Heart left ventricle (tissue), 16 donors: Measurements from ENCODE around the gene PCGF3. TPM values are rescaled to one million over a fixed set of nuclear protein-coding genes. Genes with fewer than 3 reads are reported as not detected.

ENCODE experiments used
- ATAC-seq, 4 donors: fragments of 200-7000 bp; cut with Tn5 transposase; one replicate each; pipeline ENCODE4 v1.9.1; 2020 to 2022; ENCODE audit warnings: moderate library complexity in 4 of 4, mild to moderate bottlenecking in 3 of 4, moderate number of reproducible peaks in 1 of 4
- DNase-seq, 5 donors: peaks; one replicate each; pipeline ENCODE4 v3.0.0-alpha.2; 2020
- H3K27ac ChIP-seq, 12 donors: fragments of 200-600 bp; sonication (generic) in 4 of 12; one replicate each; pipeline versions ENCODE4 v1.5.0 to v1.8.0; 2016 to 2022; ENCODE audit warnings: mild to moderate bottlenecking in 2 of 12
- H3K27me3 ChIP-seq, 9 donors: fragments of 200-600 bp; sonication (generic) in 2 of 9; one replicate each; pipeline versions ENCODE4 v1.5.1 to v1.8.0; 2016 to 2022; ENCODE audit warnings: mild to moderate bottlenecking in 3 of 9
- H3K36me3 ChIP-seq, 9 donors: fragments of 200-600 bp; sonication (generic) in 2 of 9; one replicate each; pipeline versions ENCODE4 v1.5.0 to v1.8.0; 2018 to 2022; ENCODE audit warnings: mild to moderate bottlenecking in 2 of 9
- H3K4me1 ChIP-seq, 12 donors: fragments of 200-600 bp; sonication (generic) in 4 of 12; one replicate each; pipeline versions ENCODE4 v1.5.0 to v1.8.0; 2016 to 2022; ENCODE audit warnings: mild to moderate bottlenecking in 3 of 12
- H3K4me3 ChIP-seq, 12 donors: fragments of 200-600 bp; sonication (generic) in 4 of 12; one replicate each; pipeline versions ENCODE4 v1.5.0 to v1.8.0; 2017 to 2022; ENCODE audit warnings: mild to moderate bottlenecking in 9 of 12, moderate library complexity in 4 of 12
- H3K9me3 ChIP-seq, 12 donors: fragments of 200-600 bp; sonication (generic) in 4 of 12; one replicate each; pipeline versions ENCODE4 v1.5.0 to v1.8.0; 2016 to 2022; ENCODE audit warnings: mild to moderate bottlenecking in 1 of 12
- POLR2A ChIP-seq, 2 donors: fragments of 450-650 bp; IDR thresholded peaks; one replicate each; pipeline ENCODE4 v1.6.1; 2017; ENCODE audit warnings: antibody characterized with exemption in 2 of 2, mild to moderate bottlenecking in 2 of 2, moderate library complexity in 2 of 2
- WGBS, 4 donors: extraction: QIAGEN DNeasy Blood & Tissue Kit in 2 of 4; methylation state at CpG; one replicate each; pipeline versions ENCODE4 v1.1.5 to v1.1.7; 2013 to 2018; 5-methylcytosine and 5-hydroxymethylcytosine counted together
- intact Hi-C, 10 donors: fragments of 100-400 bp; cut with DNase I; formaldehyde crosslinking; loops; one replicate each; pipeline versions ENCODE4 v1.11.1 to v1.14.2; 2022
- polyA plus RNA-seq, 2 donors: library from polyadenylated mRNA; stranded (reverse); fragments of 200-250 nt; gene quantifications; one replicate each; pipeline ENCODE4 v1.2.3, GENCODE V29; 2013
- total RNA-seq, 9 donors: library from RNA; depleted of rRNA in 2 of 9; stranded (reverse); fragments of >200 nt in 2 of 9; fragmentation: NEBNext Ultra II Directional in 3 of 9; extraction: Animal tissue kit (Norgen Biotek cat#: 25700) in 3 of 9; gene quantifications; one replicate each; pipeline versions ENCODE4 v1.1.0 to v1.2.4, GENCODE V29; 2016 to 2023
- TF ChIP-seq, protein P1 (sequence below), 12 donors: fragments of 200-600 bp; sonication (generic) in 4 of 12; IDR thresholded peaks; one replicate each; pipeline versions ENCODE4 v1.5.0 to v1.8.0; 2018 to 2022; ENCODE audit warnings: antibody characterized with exemption in 12 of 12, mild to moderate bottlenecking in 5 of 12
- donor health status: ischemic (EF 13 %, LVEDD 7.1; RV severe dilation, severe dysfunction).
- donor health status: healthy with polysubstance abuse.
- donor health status: DM: no; HTN: yes; CAD: no.
- donor health status: DM: no; HTN: no; CAD: no.
- donor health status: ischemic (EF 25% LVEDD 6.9; RV normal size, moderate dysfunction).
- donor health status: ischemic (EF 25% LVEDD 5.7; RV mildly dilated, moderate dysfunction).
- donor health status: healthy.
- donor health status: DM: yes; HTN: yes; CAD: no.
- donor health status: ischemic (EF 35%, LVEDD 5.7; RV mildly dilated, moderate dysfunction).
- donor health status: nonischemic (EF 11% LVEDD 7.7; RV severe dilation, severe dysfunction).
- donor health status: DM: yes; HTN: yes; CAD: no.
- donor health status: PGD.
- donor health status: ischemic (EF 29% LVEDD 5.4; RV normal size, mild dysfunction).
- donor health status: nonischemic (EF 23%, LVEDD 6.1; RV moderate dilation, normal function).

PCGF3 gene
- total and polyA plus RNA-seq, 11 donors, result 16.2 to 45.7 (median 22.5) TPM

DNA sequence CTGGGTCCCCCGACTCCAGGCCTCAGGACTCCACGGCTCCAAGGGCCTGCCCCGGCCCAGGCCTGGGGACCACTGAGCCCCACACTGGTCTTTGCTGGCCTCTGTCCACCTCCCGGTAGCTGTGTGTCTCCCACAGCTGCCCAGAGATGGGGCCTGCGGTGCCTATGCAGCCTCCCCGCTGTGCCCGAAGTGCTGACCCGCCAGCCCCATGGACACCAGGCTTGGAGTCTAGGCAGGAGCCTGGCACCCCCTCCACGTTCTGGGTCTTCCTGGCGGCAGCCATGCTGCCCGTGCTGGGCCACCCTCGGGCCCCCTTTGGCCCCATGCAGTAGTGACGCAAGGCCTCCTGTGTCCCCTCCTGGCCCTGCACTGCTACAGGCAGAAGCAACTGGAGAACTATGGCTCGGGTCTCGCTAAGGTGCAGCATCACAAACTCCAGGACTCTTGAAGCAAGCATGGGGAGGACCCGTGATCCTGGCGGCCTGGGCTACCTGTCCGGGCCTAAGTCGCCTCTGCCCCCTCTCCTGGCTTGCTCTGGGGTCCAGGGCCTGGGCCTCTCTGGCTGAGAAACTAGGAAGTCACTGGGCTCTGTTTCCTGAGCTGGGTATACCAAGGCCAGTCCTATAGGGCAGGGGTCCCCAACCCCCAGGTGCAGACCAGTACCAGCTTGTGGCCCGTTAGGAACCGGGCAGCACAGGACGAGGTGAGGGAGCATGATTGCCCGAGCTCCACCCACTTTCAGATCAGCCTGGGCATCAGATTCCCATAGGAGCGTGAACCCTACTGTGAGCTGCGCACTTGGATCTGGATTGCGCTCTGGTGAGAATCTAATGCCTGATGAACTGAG is 30.4 kb upstream of the PCGF3 start:
- ATAC-seq (peak in 3 of 4 donors; percentile 4 to 15 (median 6)), DNase-seq (peak in 2 of 5 donors; percentile 43 to 44)
- H3K9me3 ChIP-seq, result no peaks in the 10 kb centered on the region
- H3K36me3 ChIP-seq, result peaks cover 0 to 29% (median 26%) of the 10 kb centered on the region in 9 donors
- H3K27me3 ChIP-seq, result no peaks in the 10 kb centered on the region
- peaks cover 6 to 32% (median 19%) of the 10 kb centered on the region in 12 donors for H3K4me1 ChIP-seq
- WGBS, 4 donors, result 64 to 70% (median 66%) methylated on average over 13 to 26 of the region's 26 CpGs
- peak overlapping the region; percentile 83 to 98 (median 93) for H3K27ac ChIP-seq
- TF ChIP-seq, protein P1, sequence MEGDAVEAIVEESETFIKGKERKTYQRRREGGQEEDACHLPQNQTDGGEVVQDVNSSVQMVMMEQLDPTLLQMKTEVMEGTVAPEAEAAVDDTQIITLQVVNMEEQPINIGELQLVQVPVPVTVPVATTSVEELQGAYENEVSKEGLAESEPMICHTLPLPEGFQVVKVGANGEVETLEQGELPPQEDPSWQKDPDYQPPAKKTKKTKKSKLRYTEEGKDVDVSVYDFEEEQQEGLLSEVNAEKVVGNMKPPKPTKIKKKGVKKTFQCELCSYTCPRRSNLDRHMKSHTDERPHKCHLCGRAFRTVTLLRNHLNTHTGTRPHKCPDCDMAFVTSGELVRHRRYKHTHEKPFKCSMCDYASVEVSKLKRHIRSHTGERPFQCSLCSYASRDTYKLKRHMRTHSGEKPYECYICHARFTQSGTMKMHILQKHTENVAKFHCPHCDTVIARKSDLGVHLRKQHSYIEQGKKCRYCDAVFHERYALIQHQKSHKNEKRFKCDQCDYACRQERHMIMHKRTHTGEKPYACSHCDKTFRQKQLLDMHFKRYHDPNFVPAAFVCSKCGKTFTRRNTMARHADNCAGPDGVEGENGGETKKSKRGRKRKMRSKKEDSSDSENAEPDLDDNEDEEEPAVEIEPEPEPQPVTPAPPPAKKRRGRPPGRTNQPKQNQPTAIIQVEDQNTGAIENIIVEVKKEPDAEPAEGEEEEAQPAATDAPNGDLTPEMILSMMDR (IDR thresholded peaks at IDR 0.05), result no peak
- no peak for TF ChIP-seq POLR2A (IDR thresholded peaks at IDR 0.05)
- H3K4me3 ChIP-seq, result peak overlapping the region; percentile 56 to 99 (median 90)
- intact Hi-C loops, result loop anchor here in 3 of 10 donors (10.0 kb wide), 2 partner anchors 200 to 430 kb away; no protein-coding TSS in a partner anchor

DNA sequence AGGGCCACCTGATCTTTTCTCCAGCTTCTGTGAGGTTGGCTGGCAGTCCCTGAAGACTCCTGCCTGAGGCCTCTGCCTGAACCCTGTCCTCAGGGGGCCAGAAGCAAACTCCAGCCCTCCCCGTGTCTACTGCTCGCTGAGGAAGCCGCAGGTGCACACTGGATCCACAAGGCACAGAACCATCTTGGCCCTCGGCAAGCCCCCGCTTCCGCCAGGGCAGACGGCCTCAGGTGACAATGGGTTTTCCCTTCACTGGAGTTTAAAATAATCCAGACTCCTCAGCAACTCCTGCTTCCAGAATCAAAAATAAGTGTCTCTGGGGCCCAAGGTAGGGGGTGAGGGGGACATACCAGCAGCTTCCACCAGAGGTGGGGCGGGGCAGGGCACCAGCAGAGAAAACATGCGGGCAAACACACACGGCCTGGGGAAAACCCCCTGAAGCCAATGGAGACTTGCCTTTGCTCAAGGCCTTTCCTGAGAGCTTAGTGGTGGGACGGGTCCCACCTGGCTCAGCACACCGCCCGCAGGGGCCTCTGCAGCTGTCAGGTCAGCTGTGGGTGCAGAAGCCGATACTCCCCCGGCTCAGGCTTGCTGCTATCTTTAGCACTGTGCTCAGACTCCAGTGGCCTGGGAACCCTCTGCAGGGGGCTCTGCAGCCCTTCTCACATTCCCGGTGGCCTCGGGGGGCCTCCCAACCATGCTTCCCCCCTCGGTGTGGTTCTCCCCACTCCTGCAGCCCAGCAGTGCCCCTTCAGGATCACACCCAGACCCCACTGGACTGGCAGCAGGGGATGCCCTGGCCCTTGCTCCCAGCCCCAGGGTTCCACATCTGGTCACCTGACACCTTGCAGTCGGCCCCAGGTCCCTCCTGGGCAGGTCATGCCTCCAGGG is 29.4 kb upstream of the PCGF3 start:
- Histone ChIP-seq H3K4me3 (no peak overlapping the region), H3K36me3 (peaks cover 0 to 21% (median 18%) of the 10 kb centered on the region in 9 donors), H3K27ac (no peak overlapping the region), H3K9me3 (no peaks in the 10 kb centered on the region), H3K4me1 (peaks cover 12 to 41% (median 28%) of the 10 kb centered on the region in 12 donors), H3K27me3 (no peaks in the 10 kb centered on the region)
- intact Hi-C loops, result loop anchor here in 3 of 10 donors (10.0 kb wide), 2 partner anchors 201 to 431 kb away; no protein-coding TSS in a partner anchor
- ATAC-seq, result no peak
- DNase-seq, result peak in 1 of 5 donors; percentile 44
- no peak for TF ChIP-seq POLR2A (IDR thresholded peaks at IDR 0.05)
- TF ChIP-seq, protein P1 (IDR thresholded peaks at IDR 0.05), result no peak
- 54 to 78% (median 62%) methylated on average over 7 to 19 of the region's 19 CpGs for WGBS, 4 donors

DNA sequence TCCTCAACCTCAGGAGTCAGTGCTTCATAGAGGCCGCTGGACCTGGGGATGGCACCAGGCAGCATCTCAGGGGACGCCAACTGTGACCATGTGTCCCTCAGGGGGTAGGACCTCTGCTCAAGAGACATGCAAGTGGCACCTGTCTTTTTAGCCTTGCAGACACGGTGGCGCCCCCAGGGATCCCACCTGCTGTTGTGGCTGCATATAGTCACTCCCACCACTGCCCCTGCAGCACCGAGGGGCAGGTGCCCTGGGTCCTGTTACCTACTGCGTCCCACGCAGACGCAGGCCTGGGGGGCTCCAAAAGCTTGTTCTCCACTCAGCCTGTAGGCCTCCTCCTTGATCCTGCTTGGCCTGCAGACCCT is 28.8 kb upstream of the PCGF3 start:
- no peak overlapping the region for H3K27ac ChIP-seq
- DNase-seq (peak in 1 of 5 donors; percentile 59), ATAC-seq (no peak)
- TF ChIP-seq, protein P1 (IDR thresholded peaks at IDR 0.05), result no peak
- TF ChIP-seq POLR2A (IDR thresholded peaks at IDR 0.05), result no peak
- peaks cover 12 to 43% (median 30%) of the 10 kb centered on the region in 12 donors for H3K4me1 ChIP-seq
- intact Hi-C loops, result loop anchor here in 3 of 10 donors (10.0 kb wide), 2 partner anchors 202 to 432 kb away; no protein-coding TSS in a partner anchor
- H3K4me3 ChIP-seq, result no peak overlapping the region
- WGBS, 4 donors, result 79 to 85% (median 80%) methylated on average over 2 to 8 of the region's 8 CpGs; no CpG with 5 or more reads in 1 of the 4 donors
- H3K9me3 ChIP-seq, result no peaks in the 10 kb centered on the region
- H3K27me3 ChIP-seq, result no peaks in the 10 kb centered on the region
- peaks cover 0 to 15% (median 12%) of the 10 kb centered on the region in 9 donors for H3K36me3 ChIP-seq
